Coronary artery (tissue), 2 donors: ENCODE results near the gene CNTN2.

ENCODE experiments used
- DNase-seq: peaks from one replicate; pipeline ENCODE4 v3.0.0-alpha.2; 2017; ENCODE audit warnings: low spot score
- H3K27ac ChIP-seq, 2 donors: fragments of 200-600 bp; sonication (generic); one replicate each; pipeline ENCODE4 v1.5.1; 2016 to 2019
- H3K4me3 ChIP-seq: fragments of 200-600 bp; sonication (generic); 2 replicates; pipeline ENCODE4 v1.5.1; 2016; ENCODE audit warnings: mild to moderate bottlenecking, moderate library complexity
- TF ChIP-seq, protein P1 (sequence below): fragments of 200-600 bp; sonication (generic); IDR thresholded peaks from one replicate; pipeline ENCODE4 v1.5.1; 2019; ENCODE audit warnings: antibody characterized with exemption

CNTN2 gene

DNA sequence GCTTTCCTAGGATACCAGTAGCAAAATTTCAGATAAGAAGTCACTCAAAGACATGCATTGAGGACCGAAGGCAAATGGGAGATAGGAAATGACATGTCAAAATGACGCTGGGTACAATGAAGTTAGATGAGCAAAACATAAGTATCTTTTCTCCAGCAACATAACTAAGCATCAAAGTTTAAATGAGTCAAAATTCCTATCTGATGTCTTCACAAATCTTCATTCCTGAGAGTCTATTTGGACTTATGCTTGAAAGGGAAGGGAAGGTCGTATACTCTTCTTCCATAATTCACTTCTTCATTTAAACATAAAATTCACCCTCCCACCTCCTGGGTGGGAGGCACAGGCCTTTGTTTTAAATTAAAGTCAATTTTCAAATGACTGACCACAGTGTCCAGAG, 45.3 kb downstream of the CNTN2 start:
- TF ChIP-seq, protein P1, sequence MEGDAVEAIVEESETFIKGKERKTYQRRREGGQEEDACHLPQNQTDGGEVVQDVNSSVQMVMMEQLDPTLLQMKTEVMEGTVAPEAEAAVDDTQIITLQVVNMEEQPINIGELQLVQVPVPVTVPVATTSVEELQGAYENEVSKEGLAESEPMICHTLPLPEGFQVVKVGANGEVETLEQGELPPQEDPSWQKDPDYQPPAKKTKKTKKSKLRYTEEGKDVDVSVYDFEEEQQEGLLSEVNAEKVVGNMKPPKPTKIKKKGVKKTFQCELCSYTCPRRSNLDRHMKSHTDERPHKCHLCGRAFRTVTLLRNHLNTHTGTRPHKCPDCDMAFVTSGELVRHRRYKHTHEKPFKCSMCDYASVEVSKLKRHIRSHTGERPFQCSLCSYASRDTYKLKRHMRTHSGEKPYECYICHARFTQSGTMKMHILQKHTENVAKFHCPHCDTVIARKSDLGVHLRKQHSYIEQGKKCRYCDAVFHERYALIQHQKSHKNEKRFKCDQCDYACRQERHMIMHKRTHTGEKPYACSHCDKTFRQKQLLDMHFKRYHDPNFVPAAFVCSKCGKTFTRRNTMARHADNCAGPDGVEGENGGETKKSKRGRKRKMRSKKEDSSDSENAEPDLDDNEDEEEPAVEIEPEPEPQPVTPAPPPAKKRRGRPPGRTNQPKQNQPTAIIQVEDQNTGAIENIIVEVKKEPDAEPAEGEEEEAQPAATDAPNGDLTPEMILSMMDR: no peak
- H3K27ac ChIP-seq: no peak overlapping the region
- DNase-seq: no peak
- H3K4me3 ChIP-seq: no peak overlapping the region

DNA sequence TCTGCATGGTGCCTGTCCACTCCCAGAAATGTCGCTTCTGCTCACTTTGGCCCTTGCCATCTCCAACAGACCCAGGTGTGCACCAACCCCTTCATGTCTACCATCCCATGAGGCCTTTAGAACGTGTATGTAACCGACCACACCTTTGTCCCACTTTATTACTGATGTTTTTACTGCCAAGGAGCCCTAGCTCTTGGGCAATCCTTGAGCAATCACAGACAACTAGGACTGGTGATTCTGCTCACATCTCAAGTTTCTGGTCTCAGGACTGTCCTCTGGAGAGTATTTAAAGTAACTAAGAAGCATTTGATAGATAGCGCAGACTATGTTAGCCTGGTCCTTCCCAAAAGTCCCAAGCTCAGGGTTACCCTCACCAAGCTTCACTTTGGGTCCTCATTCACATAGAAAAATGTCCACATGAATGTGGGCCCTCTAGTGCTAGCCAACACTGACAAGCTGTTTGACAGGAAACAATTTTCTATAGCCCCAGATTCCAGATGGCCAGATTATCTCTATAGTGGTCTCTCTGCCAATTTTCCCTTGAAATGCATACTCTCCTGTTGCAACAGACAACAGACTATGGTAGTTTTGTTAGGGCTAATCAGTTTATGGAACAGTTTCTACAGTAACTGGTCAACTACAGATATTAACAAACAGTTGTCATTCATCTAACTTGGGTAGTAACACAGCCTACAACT, 48.2 kb downstream of the CNTN2 start:
- DNase-seq: no peak
- Histone ChIP-seq H3K27ac (no peak overlapping the region), H3K4me3 (no peak overlapping the region)
- TF ChIP-seq, protein P1: no peak

DNA sequence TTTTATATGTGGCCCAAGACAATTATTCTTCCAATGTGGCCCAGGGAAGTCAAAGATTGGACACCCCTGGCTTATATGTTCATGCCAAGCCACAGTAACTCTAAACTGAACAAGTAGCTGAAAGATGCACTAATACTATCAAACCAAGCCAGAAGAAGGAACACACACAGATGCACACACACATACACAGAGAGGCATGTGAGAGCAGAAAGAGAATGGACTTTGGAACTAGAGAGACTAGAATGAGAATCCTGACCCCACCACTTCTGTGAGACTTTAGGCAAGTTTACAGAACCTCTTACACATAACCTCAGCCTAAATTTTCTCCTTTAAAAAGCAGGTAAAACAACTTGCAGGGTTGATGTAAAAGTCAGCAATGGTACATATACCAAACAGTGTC, 52.4 kb downstream of the CNTN2 start:
- Histone ChIP-seq H3K27ac (no peak overlapping the region), H3K4me3 (no peak overlapping the region)
- TF ChIP-seq, protein P1: no peak
- DNase-seq: no peak

DNA sequence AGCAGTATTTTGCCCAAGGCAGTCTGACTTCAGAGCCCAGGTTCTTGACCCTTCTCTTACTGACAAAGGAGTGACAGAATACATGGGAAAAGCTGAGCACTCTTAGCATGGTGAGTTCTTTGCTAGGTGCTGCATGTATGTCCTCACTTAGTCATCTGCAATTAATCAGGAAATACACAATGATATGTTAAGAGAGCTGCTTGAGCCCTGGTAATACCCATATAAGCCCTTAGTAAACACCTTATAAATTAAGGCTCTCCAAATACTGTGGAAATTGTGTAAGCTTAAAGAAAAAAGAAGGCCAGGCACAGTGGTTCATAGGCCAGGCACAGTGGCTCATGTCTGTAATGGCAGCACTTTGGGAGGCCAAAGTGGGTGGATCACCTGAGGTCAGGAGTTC, 55.2 kb downstream of the CNTN2 start:
- H3K4me3 ChIP-seq: no peak overlapping the region
- no peak for DNase-seq
- TF ChIP-seq, protein P1: no peak
- H3K27ac ChIP-seq: no peak overlapping the region

DNA sequence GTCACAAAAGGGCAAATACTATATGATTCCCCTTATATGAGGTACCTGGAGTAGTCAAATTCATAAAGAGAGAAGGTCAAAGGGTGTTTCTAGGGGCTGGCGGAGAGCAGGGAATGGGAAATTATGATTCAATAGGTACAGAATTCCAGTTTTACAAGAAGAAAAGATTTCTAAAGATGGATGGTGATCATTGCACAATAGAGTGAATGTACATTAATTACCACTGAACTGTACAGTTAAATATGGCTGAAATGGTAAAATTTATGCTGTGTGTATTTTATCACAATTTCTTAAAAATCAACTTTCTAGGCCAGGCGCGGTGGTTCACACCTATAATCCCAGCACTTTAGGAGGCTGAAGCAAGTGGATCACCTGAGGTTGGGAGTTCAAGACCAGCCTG, 59.4 kb downstream of the CNTN2 start:
- TF ChIP-seq, protein P1: no peak
- Histone ChIP-seq H3K4me3 (no peak overlapping the region), H3K27ac (no peak overlapping the region)
- DNase-seq: no peak

DNA sequence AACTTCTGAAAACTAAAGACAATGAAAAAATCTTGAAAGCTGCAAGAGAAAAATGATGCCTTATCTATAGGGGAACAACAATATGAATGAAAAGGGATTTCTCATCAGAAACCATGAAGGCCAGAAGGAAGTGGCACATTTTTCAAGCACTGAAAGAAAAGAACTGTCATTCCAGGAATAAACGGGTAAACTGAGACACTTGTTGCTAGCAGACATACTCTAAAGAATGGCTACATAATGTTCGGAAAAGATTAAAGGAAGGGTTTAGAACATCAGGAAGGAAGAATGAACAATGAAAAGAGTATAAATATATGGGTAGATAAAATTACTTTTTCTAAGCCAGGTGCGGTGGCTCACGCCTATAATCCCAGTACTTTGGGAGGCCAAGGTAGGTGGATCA, 64.3 kb downstream of the CNTN2 start:
- no peak for DNase-seq
- Histone ChIP-seq H3K4me3 (no peak overlapping the region), H3K27ac (no peak overlapping the region)
- TF ChIP-seq, protein P1: no peak

DNA sequence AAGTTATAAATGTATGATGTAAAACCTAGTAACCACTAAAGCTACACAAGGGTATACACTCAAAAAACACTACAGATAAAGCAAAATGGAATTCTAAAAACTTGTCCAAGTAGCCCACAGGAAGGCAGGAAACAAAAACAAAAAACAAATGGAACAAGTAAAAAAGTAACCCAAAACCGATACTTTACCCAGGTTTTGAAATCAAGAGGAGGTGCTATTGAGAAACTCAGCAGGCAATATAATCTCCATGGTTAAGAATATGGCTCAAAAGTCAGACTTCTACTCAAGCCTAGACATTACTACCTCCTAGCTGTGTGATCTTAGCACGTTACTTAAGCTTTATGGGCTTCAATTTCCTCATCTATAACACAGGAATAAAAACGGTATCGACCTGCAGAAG, 65.5 kb downstream of the CNTN2 start:
- no peak overlapping the region for H3K27ac ChIP-seq
- TF ChIP-seq, protein P1: no peak
- no peak for DNase-seq
- H3K4me3 ChIP-seq: no peak overlapping the region
